Esophagus muscularis mucosa (tissue), 4 donors: ENCODE measurements around the gene PLIN5. TPM values are rescaled to one million over a fixed set of nuclear protein-coding genes. Genes with fewer than 3 reads are reported as not detected.

Experiments used
- DNase-seq: peaks from one replicate; pipeline ENCODE4 v3.0.0-alpha.2; 2017; ENCODE audit errors: extremely low spot score
- H3K27ac ChIP-seq, 4 donors: fragments of 200-600 bp; sonication (generic); replicated peaks in 1 of 4; 1 replicate in 3 of 4; 2 replicates in 1 of 4; pipeline ENCODE4 v1.5.1; 2016 to 2019; ENCODE audit warnings: mild to moderate bottlenecking in 1 of 4
- H3K27me3 ChIP-seq, 4 donors: fragments of 200-600 bp; sonication (generic); one replicate each; pipeline versions ENCODE4 v1.5.1 to v1.6.0; 2016 to 2019
- H3K36me3 ChIP-seq, 4 donors: fragments of 200-600 bp; sonication (generic); one replicate each; pipeline ENCODE4 v1.5.1; 2016 to 2019
- H3K4me1 ChIP-seq, 4 donors: fragments of 200-600 bp; sonication (generic); one replicate each; pipeline ENCODE4 v1.5.1; 2016 to 2019
- H3K4me3 ChIP-seq, 4 donors: fragments of 200-600 bp; sonication (generic); 1 replicate in 2 of 4; 2 replicates in 2 of 4; pipeline ENCODE4 v1.5.1; 2016 to 2019; ENCODE audit warnings: mild to moderate bottlenecking in 4 of 4, moderate library complexity in 1 of 4
- H3K9me3 ChIP-seq, 4 donors: fragments of 200-600 bp; sonication (generic); 1 replicate in 3 of 4; 2 replicates in 1 of 4; pipeline ENCODE4 v1.5.1; 2016 to 2019
- EP300 ChIP-seq: sonication (generic); formaldehyde crosslinking; IDR thresholded peaks from one replicate; pipeline ENCODE4 v1.6.1; 2017; ENCODE audit warnings: antibody characterized with exemption
- POLR2A ChIP-seq: fragments of 450-650 bp; IDR thresholded peaks from one replicate; pipeline ENCODE4 v1.6.1; 2017; ENCODE audit warnings: antibody characterized with exemption, moderate library complexity, mild to moderate bottlenecking, low read depth
- POLR2AphosphoS5 ChIP-seq, 2 donors: sonication (generic); formaldehyde crosslinking; IDR thresholded peaks; one replicate each; pipeline ENCODE4 v1.6.1; 2017; ENCODE audit warnings: antibody characterized with exemption in 2 of 2
- WGBS: methylation state at CpG from one replicate; pipeline ENCODE4 v1.1.5; 2018; 5-methylcytosine and 5-hydroxymethylcytosine counted together
- intact Hi-C: fragments of 100-400 bp; cut with DNase I; formaldehyde crosslinking; loops from one replicate; pipeline ENCODE4 v1.15.1; 2023
- total RNA-seq, 4 donors: library from RNA; depleted of rRNA; stranded (reverse); fragments of >200 nt; gene quantifications; one replicate each; pipeline versions ENCODE4 v1.1.0 to v1.2.1, GENCODE V29; 2016
- TF ChIP-seq, protein P1 (sequence below), 3 experiments: fragments of 200-600 bp in 2 of 3; fragments of 450-650 bp in 1 of 3; sonication (generic) in 2 of 3; IDR thresholded peaks; one replicate each; pipeline ENCODE4 v1.5.1; 2017 to 2019; ENCODE audit warnings: antibody characterized with exemption in 3 of 3, mild to moderate bottlenecking in 2 of 3, moderate library complexity in 1 of 3

PLIN5 gene
- total RNA-seq, 4 donors from 2014 or later: 7.9 to 11.9 (median 9.1) TPM

DNA sequence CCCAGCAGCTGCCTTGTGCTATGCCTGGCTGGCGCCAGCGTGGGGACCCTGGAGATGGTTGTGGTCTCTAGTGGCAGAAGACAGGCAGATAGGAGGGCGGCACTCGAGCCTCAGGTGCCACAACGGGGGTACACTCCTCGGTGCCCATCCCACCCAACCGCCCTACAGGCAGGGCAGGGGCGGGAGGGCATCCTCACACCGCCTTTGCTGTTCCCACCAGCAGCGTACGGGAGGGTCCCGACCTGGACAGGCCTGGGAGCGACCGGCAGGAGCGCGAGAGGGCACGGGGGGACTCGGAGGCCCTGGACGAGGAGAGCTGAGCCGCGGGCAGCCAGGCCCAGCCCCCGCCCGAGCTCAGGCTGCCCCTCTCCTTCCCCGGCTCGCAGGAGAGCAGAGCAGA lies 33.3 kb downstream of the PLIN5 start:
- Histone ChIP-seq H3K9me3 (no peaks in the 10 kb centered on the region), H3K4me3 (no peak overlapping the region), H3K36me3 (peaks cover 58 to 100% (median 98%) of the 10 kb centered on the region in 4 donors), H3K27me3 (no peaks in the 10 kb centered on the region), H3K27ac (peak overlapping the region in 2 of 4 donors; percentile 41 to 65), H3K4me1 (peaks cover 0 to 51% (median 23%) of the 10 kb centered on the region in 4 donors)
- 78% methylated on average over 16 of the region's 25 CpGs for WGBS
- intact Hi-C loops: no loop called here
- no peak for DNase-seq
- TF ChIP-seq POLR2AphosphoS5 (IDR thresholded peaks at IDR 0.05): no peak
- no peak for TF ChIP-seq EP300
- TF ChIP-seq, protein P1, sequence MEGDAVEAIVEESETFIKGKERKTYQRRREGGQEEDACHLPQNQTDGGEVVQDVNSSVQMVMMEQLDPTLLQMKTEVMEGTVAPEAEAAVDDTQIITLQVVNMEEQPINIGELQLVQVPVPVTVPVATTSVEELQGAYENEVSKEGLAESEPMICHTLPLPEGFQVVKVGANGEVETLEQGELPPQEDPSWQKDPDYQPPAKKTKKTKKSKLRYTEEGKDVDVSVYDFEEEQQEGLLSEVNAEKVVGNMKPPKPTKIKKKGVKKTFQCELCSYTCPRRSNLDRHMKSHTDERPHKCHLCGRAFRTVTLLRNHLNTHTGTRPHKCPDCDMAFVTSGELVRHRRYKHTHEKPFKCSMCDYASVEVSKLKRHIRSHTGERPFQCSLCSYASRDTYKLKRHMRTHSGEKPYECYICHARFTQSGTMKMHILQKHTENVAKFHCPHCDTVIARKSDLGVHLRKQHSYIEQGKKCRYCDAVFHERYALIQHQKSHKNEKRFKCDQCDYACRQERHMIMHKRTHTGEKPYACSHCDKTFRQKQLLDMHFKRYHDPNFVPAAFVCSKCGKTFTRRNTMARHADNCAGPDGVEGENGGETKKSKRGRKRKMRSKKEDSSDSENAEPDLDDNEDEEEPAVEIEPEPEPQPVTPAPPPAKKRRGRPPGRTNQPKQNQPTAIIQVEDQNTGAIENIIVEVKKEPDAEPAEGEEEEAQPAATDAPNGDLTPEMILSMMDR (IDR thresholded peaks at IDR 0.05): no peak
- TF ChIP-seq POLR2A: no peak

DNA sequence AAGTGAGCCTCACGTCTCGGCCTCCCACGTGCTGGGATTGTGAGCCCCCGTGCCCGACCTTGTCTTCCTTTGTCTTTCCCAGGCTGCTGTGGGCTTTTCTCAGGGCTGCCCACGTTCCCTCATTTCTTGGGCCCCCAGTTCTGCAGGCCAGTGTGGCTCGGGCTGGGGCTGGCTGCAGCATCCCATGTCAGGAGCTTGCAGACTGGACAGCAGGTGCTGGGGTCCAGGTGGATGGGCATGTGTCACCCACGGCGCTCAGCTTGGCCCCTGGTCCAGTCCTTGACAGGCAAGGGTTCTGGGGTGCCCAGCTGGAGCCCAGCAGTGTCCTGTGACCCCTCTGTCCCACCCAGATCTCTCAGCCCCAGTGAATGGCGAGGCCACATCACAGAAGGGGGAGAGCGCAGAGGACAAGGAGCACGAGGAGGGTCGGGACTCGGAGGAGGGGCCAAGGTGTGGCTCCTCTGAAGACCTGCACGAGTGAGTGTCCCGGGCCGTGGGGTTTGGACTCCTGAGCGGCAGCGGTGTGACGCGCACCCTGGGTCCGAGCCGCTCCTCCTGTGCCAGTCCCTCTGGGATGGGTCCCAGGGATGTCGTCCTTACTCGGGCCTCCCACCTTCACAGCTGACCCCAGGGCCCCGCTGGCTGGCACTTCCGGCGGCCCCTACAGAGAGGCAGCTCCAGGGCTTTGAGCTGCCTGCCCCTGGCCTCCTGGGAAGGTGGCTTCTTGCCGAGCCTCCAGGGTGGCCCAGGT lies 34.0 kb downstream of the PLIN5 start:
- Histone ChIP-seq H3K4me1 (peaks cover 0 to 44% (median 21%) of the 10 kb centered on the region in 4 donors), H3K4me3 (no peak overlapping the region), H3K27me3 (no peaks in the 10 kb centered on the region), H3K27ac (peak overlapping the region in 2 of 4 donors; percentile 41 to 65), H3K9me3 (no peaks in the 10 kb centered on the region), H3K36me3 (peaks cover 64 to 100% (median 98%) of the 10 kb centered on the region in 4 donors)
- no peak for TF ChIP-seq EP300
- TF ChIP-seq, protein P1 (IDR thresholded peaks at IDR 0.05): no peak
- no peak for TF ChIP-seq POLR2A
- no peak for TF ChIP-seq POLR2AphosphoS5 (IDR thresholded peaks at IDR 0.05)
- 88% methylated on average over 24 of the region's 29 CpGs for WGBS
- DNase-seq: no peak
- intact Hi-C loops: no loop called here

DNA sequence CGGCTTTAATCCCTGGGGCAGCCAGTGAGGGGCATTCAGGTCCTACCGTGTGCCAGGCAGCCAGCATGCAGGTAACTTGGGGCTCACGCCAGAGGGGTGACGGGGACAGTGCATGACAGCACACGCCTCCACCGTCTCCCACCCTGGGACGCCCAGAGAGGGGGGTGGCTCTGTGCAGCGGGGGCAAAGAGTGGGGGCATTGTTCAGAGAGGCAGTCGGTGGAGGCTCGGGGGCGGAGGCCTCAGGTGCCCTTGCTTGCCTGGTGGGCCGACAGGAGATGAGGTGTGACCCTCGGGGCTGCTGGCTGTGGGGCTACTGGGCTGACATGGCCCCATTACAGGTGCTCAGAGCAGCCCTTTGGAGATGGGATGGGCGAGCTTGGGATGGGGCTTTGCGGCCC lies 35.2 kb downstream of the PLIN5 start:
- no peak for DNase-seq
- no peaks in the 10 kb centered on the region for H3K27me3 ChIP-seq
- TF ChIP-seq POLR2A (no peak), POLR2AphosphoS5 (IDR thresholded peaks at IDR 0.05) (no peak), EP300 (no peak)
- H3K27ac ChIP-seq: no peak overlapping the region
- H3K36me3 ChIP-seq: peaks cover 62 to 99% (median 95%) of the 10 kb centered on the region in 4 donors
- H3K4me1 ChIP-seq: peaks cover 0 to 32% (median 21%) of the 10 kb centered on the region in 4 donors
- H3K4me3 ChIP-seq: no peak overlapping the region
- intact Hi-C loops: no loop called here
- no peaks in the 10 kb centered on the region for H3K9me3 ChIP-seq
- WGBS: 87% methylated on average over 13 of the region's 15 CpGs

DNA sequence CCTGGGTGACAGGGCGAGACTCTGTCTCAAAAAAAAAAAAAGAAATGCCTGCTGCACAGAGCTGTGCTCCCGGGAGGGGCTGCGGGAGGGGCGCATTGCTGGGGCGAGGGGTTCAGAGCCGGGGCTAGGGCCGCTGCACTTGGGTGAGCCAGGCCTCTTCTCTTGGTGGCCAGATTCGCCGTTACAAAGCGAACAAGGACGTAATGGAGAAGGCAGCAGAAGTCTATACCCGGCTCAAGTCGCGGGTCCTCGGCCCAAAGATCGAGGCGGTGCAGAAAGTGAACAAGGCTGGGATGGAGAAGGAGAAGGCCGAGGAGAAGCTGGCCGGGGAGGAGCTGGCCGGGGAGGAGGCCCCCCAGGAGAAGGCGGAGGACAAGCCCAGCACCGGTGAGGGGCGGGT lies 35.7 kb downstream of the PLIN5 start:
- intact Hi-C loops: no loop called here
- Histone ChIP-seq H3K4me3 (no peak overlapping the region), H3K36me3 (peaks cover 62 to 99% (median 95%) of the 10 kb centered on the region in 4 donors), H3K27me3 (no peaks in the 10 kb centered on the region), H3K4me1 (peaks cover 0 to 28% (median 20%) of the 10 kb centered on the region in 4 donors), H3K27ac (no peak overlapping the region), H3K9me3 (no peaks in the 10 kb centered on the region)
- TF ChIP-seq POLR2A: no peak
- DNase-seq: no peak
- WGBS: 96% methylated on average over 23 of the region's 23 CpGs

DNA sequence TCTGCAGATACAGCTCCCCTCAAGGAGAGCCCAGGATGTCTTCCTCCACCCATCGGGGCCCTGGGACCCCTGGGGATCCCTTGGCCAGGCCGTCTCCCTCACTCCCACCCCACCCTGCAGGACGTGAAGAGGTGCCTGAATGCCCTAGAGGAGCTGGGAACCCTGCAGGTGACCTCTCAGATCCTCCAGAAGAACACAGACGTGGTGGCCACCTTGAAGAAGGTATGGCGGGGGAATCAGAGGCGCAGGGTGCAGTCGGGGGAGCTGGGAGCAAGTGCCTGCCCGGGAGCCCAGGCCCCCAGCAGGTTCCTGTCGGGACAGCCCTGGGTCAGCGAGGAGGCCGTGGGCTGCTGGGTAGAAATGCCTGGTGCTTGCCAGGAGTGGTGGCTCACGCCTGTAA lies 36.3 kb downstream of the PLIN5 start:
- intact Hi-C loops: no loop called here
- peaks cover 63 to 99% (median 95%) of the 10 kb centered on the region in 4 donors for H3K36me3 ChIP-seq
- 86% methylated on average over 7 of the region's 12 CpGs for WGBS

More for the DNA sequence above, 36.3 kb downstream of the PLIN5 start:
- Histone ChIP-seq H3K27me3 (no peaks in the 10 kb centered on the region), H3K27ac (no peak overlapping the region), H3K9me3 (no peaks in the 10 kb centered on the region), H3K4me1 (peaks cover 0 to 22% (median 18%) of the 10 kb centered on the region in 4 donors), H3K4me3 (no peak overlapping the region)
- TF ChIP-seq EP300 (no peak), POLR2A (no peak), POLR2AphosphoS5 (IDR thresholded peaks at IDR 0.05) (no peak)
- TF ChIP-seq, protein P1 (IDR thresholded peaks at IDR 0.05): no peak
- DNase-seq: no peak
